HCT116 (cell line): ENCODE measurements around the gene NEXMIF. TPM values are rescaled to one million over a fixed set of nuclear protein-coding genes. Genes with fewer than 3 reads are reported as not detected.
"Not testable (repeated sequence)": the region's sequence is repeated elsewhere in the genome, so short reads cannot be mapped to it uniquely, and the experiment has no call there.

Experiments used
- ATAC-seq: fragments of 200-7000 bp; cut with Tn5 transposase; 2 replicates; pipeline ENCODE4 v1.9.1; 2020; ENCODE audit warnings: mild to moderate bottlenecking, moderate library complexity
- BruUV-seq: library from RNA; stranded (reverse); fragments of 400-500 nt; replicated peaks from 2 replicates; lab custom pipeline; 2021; lab: Mats Ljungman, UMichigan
- CTCF ChIA-PET: fragments of 300-600 bp; sonication (Branson Sonifier 250); formaldehyde crosslinking; loops from one replicate; lab custom pipeline; 2021; ENCODE audit warnings: antibody characterized with exemption; lab: Charles Lee
- POLR2A ChIA-PET: fragments of 300-600, 350-600 bp; sonication (Branson Sonifier 250); formaldehyde crosslinking; loops from one replicate; lab custom pipeline; 2021; ENCODE audit warnings: antibody characterized with exemption; lab: Charles Lee
- RAD21 ChIA-PET, 2 experiments: fragments of 300-600 bp; sonication (Branson Sonifier 250); formaldehyde crosslinking; loops; one replicate each; lab custom pipeline; 2023; ENCODE audit warnings: low total read pairs in 2 of 2; ENCODE audit not compliant: uncharacterized antibody in 2 of 2, unreplicated experiment in 2 of 2, low non-redundant PET in 1 of 2; lab: Charles Lee
- DNase-seq: peaks from one replicate; pipeline ENCODE4 v3.0.0-alpha.2; 2010; ENCODE audit warnings: low read depth, low spot score
- H2AFZ ChIP-seq: fragments of 200-600 bp; shearing (Covaris generic), sonication (generic); 2 replicates; pipeline ENCODE4 v1.6.1; 2017; ENCODE audit warnings: low read depth, mixed run types, mixed read lengths, antibody characterized with exemption, low read length; ENCODE audit not compliant: poor library complexity, severe bottlenecking
- H3K27ac ChIP-seq: 2 replicates; pipeline ENCODE4 v1.5.1; 2012; ENCODE audit warnings: low read depth, low read length
- H3K27me3 ChIP-seq: fragments of 200-600 bp; sonication (generic); 2 replicates; pipeline ENCODE4 v1.6.1; 2016; ENCODE audit warnings: mixed run types, low read length, mixed read lengths; ENCODE audit not compliant: insufficient read depth
- H3K36me3 ChIP-seq, 2 experiments: fragments of 200-500 bp in 1 of 2; fragments of 200-600 bp in 1 of 2; sonication (Bioruptor generic) in 1 of 2; sonication (generic) in 1 of 2; 2 replicates each; pipeline versions ENCODE4 v1.5.1 to v1.6.1; 2014 to 2016; ENCODE audit warnings: low read length in 2 of 2, inconsistent platforms in 1 of 2, mixed read lengths in 1 of 2, mixed run types in 1 of 2; ENCODE audit not compliant: insufficient read depth in 2 of 2, control insufficient read depth in 1 of 2
- H3K4me1 ChIP-seq, 2 experiments: fragments of 200-600 bp in 1 of 2; sonication (generic) in 1 of 2; 2 replicates each; pipeline versions ENCODE4 v1.5.1 to v1.6.1; 2012 to 2017; ENCODE audit warnings: low read length in 2 of 2, inconsistent platforms in 1 of 2, mild to moderate bottlenecking in 1 of 2, mixed read lengths in 1 of 2, mixed run types in 1 of 2, moderate library complexity in 1 of 2; ENCODE audit not compliant: insufficient read depth in 2 of 2, control insufficient read depth in 1 of 2
- H3K4me2 ChIP-seq: fragments of 200-600 bp; sonication (generic); 2 replicates; pipeline ENCODE4 v1.6.1; 2017; ENCODE audit warnings: mixed run types, low read length, mixed read lengths
- H3K4me3 ChIP-seq, 2 experiments: fragments of 200-600 bp in 1 of 2; sonication (generic) in 1 of 2; replicated peaks in 1 of 2; 2 replicates each; pipeline ENCODE4 v1.5.1; 2011 to 2016; ENCODE audit warnings: low read length in 2 of 2, control low read depth in 1 of 2, low read depth in 1 of 2, mild to moderate bottlenecking in 1 of 2, mixed read lengths in 1 of 2, mixed run types in 1 of 2
- H3K79me2 ChIP-seq: fragments of 200-600 bp; sonication (generic); 2 replicates; pipeline ENCODE4 v1.6.1; 2017; ENCODE audit warnings: mild to moderate bottlenecking, mixed run types, low read length, moderate library complexity, mixed read lengths; ENCODE audit not compliant: insufficient read depth
- H3K9ac ChIP-seq: fragments of 200-600 bp; sonication (generic); 2 replicates; pipeline ENCODE4 v1.6.1; 2016; ENCODE audit warnings: low read length, mixed read lengths
- H3K9me2 ChIP-seq: fragments of 200-600 bp; sonication (generic), shearing (Covaris generic); 2 replicates; pipeline ENCODE4 v1.6.1; 2017; ENCODE audit warnings: mixed run types, mild to moderate bottlenecking, moderate library complexity; ENCODE audit not compliant: insufficient read depth
- H3K9me3 ChIP-seq, 2 experiments: fragments of 200-500 bp in 1 of 2; fragments of 200-600 bp in 1 of 2; sonication (Bioruptor generic) in 1 of 2; sonication (generic) in 1 of 2; 2 replicates each; pipeline ENCODE4 v1.6.1; 2014 to 2017; ENCODE audit warnings: low read length in 2 of 2, mixed read lengths in 2 of 2, inconsistent platforms in 1 of 2, low read depth in 1 of 2, mild to moderate bottlenecking in 1 of 2, mixed run types in 1 of 2, moderate library complexity in 1 of 2; ENCODE audit not compliant: control insufficient read depth in 1 of 2, insufficient read depth in 1 of 2
- H4K20me1 ChIP-seq: fragments of 200-600 bp; sonication (generic), shearing (Covaris generic); 2 replicates; pipeline ENCODE4 v1.6.1; 2017; ENCODE audit warnings: mixed run types, mild to moderate bottlenecking, moderate library complexity; ENCODE audit not compliant: insufficient read depth
- CEBPB ChIP-seq: IDR thresholded peaks from 2 replicates; pipeline ENCODE4 v1.6.1; 2012; ENCODE audit warnings: low read depth
- EGR1 ChIP-seq: IDR thresholded peaks from 2 replicates; pipeline ENCODE4 v1.6.1; 2012; ENCODE audit warnings: low read depth
- EZH2 ChIP-seq: fragments of 200-600 bp; sonication (generic); IDR thresholded peaks from 2 replicates; pipeline ENCODE4 v1.6.1; 2017; ENCODE audit warnings: antibody characterized with exemption, mixed run types
- EZH2phosphoT487 ChIP-seq: fragments of 200-600 bp; IDR thresholded peaks from 2 replicates; pipeline ENCODE4 v1.6.1; 2018; ENCODE audit warnings: antibody characterized with exemption, borderline replicate concordance
- FOSL1 ChIP-seq: IDR thresholded peaks from 2 replicates; pipeline ENCODE4 v1.6.1; 2012; ENCODE audit warnings: low read depth
- JUND ChIP-seq: IDR thresholded peaks from 2 replicates; pipeline ENCODE4 v1.6.1; 2012
- POLR2A ChIP-seq: IDR thresholded peaks from 2 replicates; pipeline ENCODE4 v1.7.0; 2011; ENCODE audit warnings: borderline replicate concordance; ENCODE audit not compliant: insufficient read depth, insufficient read length; ENCODE audit errors: extremely low read depth
- RAD21 ChIP-seq: IDR thresholded peaks from 2 replicates; pipeline ENCODE4 v1.6.1; 2012; ENCODE audit warnings: low read depth, mild to moderate bottlenecking
- SRF ChIP-seq: IDR thresholded peaks from 2 replicates; pipeline ENCODE4 v1.6.1; 2012; ENCODE audit warnings: low read depth
- YY1 ChIP-seq: IDR thresholded peaks from 2 replicates; pipeline ENCODE4 v1.6.1; 2011; ENCODE audit warnings: low read length, low read depth, moderate library complexity, mild to moderate bottlenecking; ENCODE audit not compliant: insufficient replicate concordance; ENCODE audit errors: extremely low read depth
- ZFX ChIP-seq: fragments of 450-650 bp; IDR thresholded peaks from 2 replicates; pipeline ENCODE4 v1.6.1; 2017
- intact Hi-C: fragments of 100-400 bp; cut with micrococcal nuclease; formaldehyde crosslinking; loops from 2 replicates; pipeline ENCODE4 v1.10.0; 2022
- total RNA-seq: library from RNA; stranded (reverse); gene quantifications from one replicate; pipeline ENCODE4 v1.2.1, GENCODE V29; 2021; ENCODE audit not compliant: unreplicated experiment

The NEXMIF gene
- total RNA-seq, 1 experiment from 2014 or later, result not detected

DNA sequence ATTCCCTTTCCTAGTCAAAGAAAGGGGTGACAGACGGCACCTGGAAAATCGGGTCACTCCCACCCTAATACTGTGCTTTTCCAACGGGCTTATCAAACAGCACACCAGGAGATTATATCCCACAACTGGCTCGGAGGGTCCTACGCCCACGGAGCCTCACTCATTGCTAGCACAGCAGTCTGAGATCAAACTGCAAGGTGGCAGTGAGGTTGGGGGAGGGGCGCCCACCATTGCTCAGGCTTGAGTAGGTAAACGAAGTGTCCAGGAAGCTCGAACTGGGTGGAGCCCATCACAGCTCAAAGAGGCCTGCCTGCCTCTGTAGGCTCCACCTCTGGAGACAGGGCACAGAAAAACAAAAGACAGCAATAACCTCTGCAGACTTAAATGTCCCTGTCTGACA lies 42.9 kb downstream of the NEXMIF start:
- H2AFZ ChIP-seq, H3K27me3 ChIP-seq, H3K9me2 ChIP-seq, POLR2A ChIA-PET, H3K4me3 ChIP-seq, H4K20me1 ChIP-seq, H3K36me3 ChIP-seq, CTCF ChIA-PET, RAD21 ChIA-PET, H3K4me2 ChIP-seq, H3K27ac ChIP-seq, BruUV-seq, H3K9me3 ChIP-seq, H3K9ac ChIP-seq, intact Hi-C loops, ATAC-seq, H3K4me1 ChIP-seq, DNase-seq, H3K79me2 ChIP-seq: not testable (repeated sequence)

- Histone ChIP-seq H3K4me1 (no peaks in the 10 kb centered on the region), H3K4me3 (no peak overlapping the region), H3K9me2 (no peaks in the 10 kb centered on the region), H4K20me1 (no peaks in the 10 kb centered on the region), H3K27me3 (no peaks in the 10 kb centered on the region), H3K9me3 (no peaks in the 10 kb centered on the region), H3K9ac (no peak overlapping the region), H3K36me3 (no peaks in the 10 kb centered on the region), H3K4me2 (no peak overlapping the region), H2AFZ (no peak overlapping the region), H3K79me2 (no peaks in the 10 kb centered on the region), H3K27ac (no peak overlapping the region)
- DNase-seq (no peak), ATAC-seq (no peak)
- intact Hi-C loops, result no loop called here
- ChIA-PET RAD21 (no interaction called here), CTCF (no interaction called here), POLR2A (no interaction called here)
- TF ChIP-seq FOSL1, result no peak
- no peak for TF ChIP-seq ZFX
- no peak for TF ChIP-seq EGR1
- TF ChIP-seq JUND, result no peak
- TF ChIP-seq YY1, result no peak
- no peak for TF ChIP-seq POLR2A
- TF ChIP-seq CEBPB, result no peak
- no peak for TF ChIP-seq EZH2
- no peak for TF ChIP-seq SRF
- TF ChIP-seq EZH2phosphoT487, result no peak
- TF ChIP-seq RAD21, result no peak
- no TSS peak for BruUV-seq
Measured at GRCh38 chrX:74865725-74866124, 59.5 kb downstream of the NEXMIF start.
